HEK293 (cell line): Measurements from ENCODE around the gene IFNL4.

ENCODE experiments used
- CTCF ChIA-PET: fragments of 350-600 bp; formaldehyde crosslinking; extraction: SDS; loops from one replicate; lab custom pipeline; 2021; ENCODE audit warnings: antibody characterized with exemption; lab: Yijun Ruan, JAX
- POLR2A ChIA-PET: fragments of 300-600 bp; formaldehyde crosslinking; extraction: SDS; loops from one replicate; lab custom pipeline; 2020; ENCODE audit warnings: antibody characterized with exemption, inconsistent platforms; lab: Yijun Ruan, JAX
- H3K27ac ChIP-seq: fragments of 200-500 bp; sonication (Bioruptor generic); 2 replicates; pipeline ENCODE4 v1.5.1; 2014; ENCODE audit warnings: low read depth, low read length, control low read depth, inconsistent platforms; ENCODE audit errors: extremely low read depth
- H3K36me3 ChIP-seq, 2 experiments: fragments of 200-500 bp in 1 of 2; sonication (Bioruptor generic) in 1 of 2; 1 replicate in 1 of 2; 2 replicates in 1 of 2; pipeline ENCODE4 v1.5.1; 2014 to 2017; ENCODE audit warnings: inconsistent platforms in 2 of 2, low read length in 2 of 2; ENCODE audit not compliant: control insufficient read depth in 2 of 2, insufficient read depth in 1 of 2
- H3K4me1 ChIP-seq: fragments of 200-500 bp; sonication (Bioruptor generic); 2 replicates; pipeline ENCODE4 v1.5.1; 2014; ENCODE audit warnings: mild to moderate bottlenecking, low read length, inconsistent platforms; ENCODE audit not compliant: control insufficient read depth, insufficient read depth
- H3K4me3 ChIP-seq: 2 replicates; pipeline ENCODE4 v1.5.1; 2011; ENCODE audit warnings: low read depth, mild to moderate bottlenecking, control low read depth, low read length, moderate library complexity
- H3K9me3 ChIP-seq: fragments of 200-500 bp; sonication (Bioruptor generic); 2 replicates; pipeline ENCODE4 v1.5.1; 2014; ENCODE audit warnings: low read depth, low read length, inconsistent platforms; ENCODE audit not compliant: control insufficient read depth, insufficient read depth
- GLI4 ChIP-seq: fragments of 450-650 bp; formaldehyde crosslinking; IDR thresholded peaks from 2 replicates; pipeline ENCODE4 v1.5.1; 2016; ENCODE audit warnings: missing biosample characterization, missing genetic modification characterization
- HOXC10 ChIP-seq: sonication (generic); formaldehyde crosslinking; IDR thresholded peaks from 2 replicates; pipeline ENCODE4 v1.8.1; 2023; ENCODE audit warnings: mild to moderate bottlenecking, missing genetic modification reagents
- IKZF3 ChIP-seq: fragments of 450-650 bp; IDR thresholded peaks from 2 replicates; pipeline ENCODE4 v1.5.0; 2018; ENCODE audit warnings: missing biosample characterization, mild to moderate bottlenecking, missing genetic modification characterization, moderate library complexity
- MZF1 ChIP-seq: fragments of 450-650 bp; formaldehyde crosslinking; IDR thresholded peaks from 2 replicates; pipeline ENCODE4 v1.5.1; 2017; ENCODE audit warnings: missing biosample characterization, missing genetic modification characterization, borderline replicate concordance
- OSR2 ChIP-seq: fragments of 450-650 bp; formaldehyde crosslinking; IDR thresholded peaks from 2 replicates; pipeline ENCODE4 v1.5.1; 2016; ENCODE audit warnings: missing biosample characterization, missing genetic modification characterization
- SCRT1 ChIP-seq: fragments of 450-650 bp; formaldehyde crosslinking; IDR thresholded peaks from 2 replicates; pipeline ENCODE4 v1.5.1; 2016; ENCODE audit warnings: missing biosample characterization, missing genetic modification characterization, borderline replicate concordance
- YY2 ChIP-seq: fragments of 450-650 bp; formaldehyde crosslinking; IDR thresholded peaks from 2 replicates; pipeline ENCODE4 v1.5.1; 2016; ENCODE audit warnings: missing biosample characterization, missing genetic modification characterization
- ZBTB48 ChIP-seq: fragments of 450-650 bp; formaldehyde crosslinking; IDR thresholded peaks from 2 replicates; pipeline ENCODE4 v1.5.1; 2016; ENCODE audit warnings: missing biosample characterization, missing genetic modification characterization
- ZNF214 ChIP-seq: fragments of 450-650 bp; formaldehyde crosslinking; IDR thresholded peaks from 2 replicates; pipeline ENCODE4 v1.5.1; 2017; ENCODE audit warnings: missing biosample characterization, mild to moderate bottlenecking, missing genetic modification characterization, borderline replicate concordance
- ZNF23 ChIP-seq: fragments of 450-650 bp; formaldehyde crosslinking; IDR thresholded peaks from 2 replicates; pipeline ENCODE4 v1.5.1; 2016; ENCODE audit warnings: missing biosample characterization, missing genetic modification characterization, borderline replicate concordance
- ZNF24 ChIP-seq: fragments of 450-650 bp; formaldehyde crosslinking; IDR thresholded peaks from 2 replicates; pipeline ENCODE4 v1.5.1; 2016; ENCODE audit warnings: missing biosample characterization, missing genetic modification characterization
- ZNF248 ChIP-seq: fragments of 450-650 bp; formaldehyde crosslinking; IDR thresholded peaks from 2 replicates; pipeline ENCODE4 v1.5.1; 2017; ENCODE audit warnings: missing biosample characterization, missing genetic modification characterization
- ZNF302 ChIP-seq: fragments of 450-650 bp; formaldehyde crosslinking; IDR thresholded peaks from 2 replicates; pipeline ENCODE4 v1.5.1; 2016; ENCODE audit warnings: missing biosample characterization, missing genetic modification characterization, low read depth
- ZNF354C ChIP-seq: fragments of 450-650 bp; formaldehyde crosslinking; IDR thresholded peaks from 2 replicates; pipeline ENCODE4 v1.5.1; 2016; ENCODE audit warnings: missing biosample characterization, missing genetic modification characterization, low read depth, borderline replicate concordance
- ZNF555 ChIP-seq: fragments of 450-650 bp; formaldehyde crosslinking; conservative IDR thresholded peaks from 2 replicates; pipeline ENCODE4 v1.5.1; 2017; ENCODE audit warnings: missing biosample characterization, mild to moderate bottlenecking, missing genetic modification characterization, inconsistent platforms
- ZNF596 ChIP-seq: fragments of 450-650 bp; IDR thresholded peaks from 2 replicates; pipeline ENCODE4 v1.5.0; 2018; ENCODE audit warnings: missing biosample characterization, mild to moderate bottlenecking, missing genetic modification characterization, moderate library complexity
- ZNF629 ChIP-seq: fragments of 450-650 bp; formaldehyde crosslinking; IDR thresholded peaks from 2 replicates; pipeline ENCODE4 v1.5.1; 2017; ENCODE audit warnings: missing biosample characterization, missing genetic modification characterization
- ZNF670 ChIP-seq: fragments of 450-650 bp; formaldehyde crosslinking; IDR thresholded peaks from 2 replicates; pipeline ENCODE4 v1.5.1; 2016; ENCODE audit warnings: missing biosample characterization, missing genetic modification characterization, low read depth
- ZSCAN16 ChIP-seq: fragments of 450-650 bp; formaldehyde crosslinking; IDR thresholded peaks from 2 replicates; pipeline ENCODE4 v1.5.1; 2016; ENCODE audit warnings: missing biosample characterization, missing genetic modification characterization
- TF ChIP-seq, protein P1 (sequence below): fragments of 450-650 bp; formaldehyde crosslinking; IDR thresholded peaks from 2 replicates; pipeline ENCODE4 v1.5.1; 2016; ENCODE audit warnings: missing biosample characterization, missing genetic modification characterization
- TF ChIP-seq, protein P2 (sequence below): fragments of 450-650 bp; formaldehyde crosslinking; IDR thresholded peaks from 2 replicates; pipeline ENCODE4 v1.5.1; 2017; ENCODE audit warnings: missing biosample characterization, missing genetic modification characterization
- TF ChIP-seq, protein P3 (sequence below): fragments of 450-650 bp; formaldehyde crosslinking; IDR thresholded peaks from 2 replicates; pipeline ENCODE4 v1.5.1; 2016; ENCODE audit warnings: missing biosample characterization, missing genetic modification characterization
- TF ChIP-seq, protein P4 (sequence below): fragments of 450-650 bp; formaldehyde crosslinking; IDR thresholded peaks from 2 replicates; pipeline ENCODE4 v1.5.1; 2016; ENCODE audit warnings: missing biosample characterization, missing genetic modification characterization

IFNL4 gene

DNA sequence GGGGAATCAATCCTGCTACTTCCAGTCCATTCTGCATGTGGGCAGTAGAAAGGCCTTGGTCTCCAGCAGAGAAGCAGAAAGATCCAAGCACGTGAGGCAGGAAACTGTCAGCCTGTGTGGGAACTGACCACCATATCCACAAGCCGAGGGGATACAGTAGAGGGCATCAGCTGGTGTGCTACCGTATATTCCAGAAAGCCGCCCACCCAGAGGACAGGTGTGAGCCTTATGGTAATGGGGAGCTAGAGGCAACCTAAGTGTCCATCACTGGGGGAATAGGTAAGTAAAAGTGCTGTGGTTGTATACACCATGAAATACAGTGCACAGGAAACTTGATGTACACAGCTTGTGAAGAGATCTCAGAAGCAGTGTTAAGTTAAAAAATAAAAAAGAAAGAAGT lies 44.7 kb upstream of the IFNL4 start:
- no peak for TF ChIP-seq SCRT1 (tag by site-specific recombination)
- TF ChIP-seq ZNF629 (tag by site-specific recombination): no peak
- no peak for TF ChIP-seq ZNF23
- no peak for TF ChIP-seq ZNF302 (tag by site-specific recombination)
- no peak for TF ChIP-seq OSR2 (tag by site-specific recombination)
- peak; percentile 98 for TF ChIP-seq MZF1 (tag by site-specific recombination)
- no peak for TF ChIP-seq ZNF24 (tag by site-specific recombination)
- POLR2A ChIA-PET: interaction anchor here (1.6 kb wide), 1 partner anchor 10 kb away, joined by 3 read pairs; no protein-coding TSS in a partner anchor

DNA sequence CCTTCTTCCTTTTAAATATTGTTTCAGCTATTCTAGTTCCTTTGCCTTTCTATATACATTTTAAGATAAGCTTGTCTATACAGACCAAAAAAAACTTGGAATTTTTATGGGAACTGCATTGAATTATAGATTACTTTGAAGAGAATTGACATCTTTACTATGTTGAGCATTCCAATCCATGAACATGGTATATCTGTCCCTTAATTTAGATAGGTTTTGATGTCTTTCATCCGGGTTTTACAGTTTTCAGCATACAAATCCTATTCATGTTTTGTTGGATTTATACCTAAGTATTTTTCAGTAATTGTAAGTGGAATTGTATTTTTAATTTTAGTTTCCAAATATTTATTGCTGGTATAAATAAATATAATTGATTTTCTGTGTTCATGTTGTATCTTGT lies 35.4 kb upstream of the IFNL4 start:
- no peak overlapping the region for H3K4me3 ChIP-seq
- H3K27ac ChIP-seq: no peak overlapping the region
- no peak for TF ChIP-seq ZNF214 (tag by site-specific recombination)
- TF ChIP-seq ZNF248 (tag by site-specific recombination): peak; percentile 99
- no peak for TF ChIP-seq ZNF596 (tag by site-specific recombination)
- TF ChIP-seq GLI4 (tag by site-specific recombination): no peak
- H3K4me1 ChIP-seq: no peaks in the 10 kb centered on the region
- ChIA-PET POLR2A (no interaction called here), CTCF (no interaction called here)
- H3K36me3 ChIP-seq: no peaks in the 10 kb centered on the region; a peak in 2 of 3 replicates
- H3K9me3 ChIP-seq: peaks cover 12% of the 10 kb centered on the region

More for the DNA sequence above, 44.7 kb upstream of the IFNL4 start:
- CTCF ChIA-PET: interaction anchor here (0.6 to 1.8 kb wide), 6 partner anchors 11 to 738 kb away, joined by 3 to 4 read pairs (median 4); no protein-coding TSS in a partner anchor
- H3K27ac ChIP-seq: no peak overlapping the region
- no peaks in the 10 kb centered on the region for H3K4me1 ChIP-seq
- no peak overlapping the region for H3K4me3 ChIP-seq
- no peaks in the 10 kb centered on the region for H3K36me3 ChIP-seq
- no peaks in the 10 kb centered on the region; the same call in none of the 2 replicates for H3K9me3 ChIP-seq

DNA sequence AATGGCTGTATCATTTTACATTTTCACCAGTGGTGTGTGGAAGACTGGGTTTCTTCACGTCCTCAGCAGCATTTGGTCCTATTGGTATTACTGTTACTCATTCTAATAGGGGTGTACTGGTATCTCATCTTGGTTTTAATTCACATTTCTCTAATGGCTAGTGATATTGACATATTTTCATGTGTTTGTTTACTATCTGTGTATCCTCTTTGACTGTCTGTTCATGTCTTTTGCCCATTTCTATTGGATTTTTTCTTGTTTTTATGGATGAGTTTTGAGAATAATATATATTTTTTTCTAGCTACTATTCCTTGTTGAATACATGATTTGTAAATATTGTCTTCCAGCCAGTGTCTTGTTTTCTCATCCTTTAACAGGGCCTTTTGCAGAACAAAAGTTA lies 33.4 kb upstream of the IFNL4 start:
- CTCF ChIA-PET: interaction anchor here (1.0 to 1.5 kb wide), 3 partner anchors 9 to 195 kb away, joined by 3 to 7 read pairs (median 4); no protein-coding TSS in a partner anchor
- TF ChIP-seq ZBTB48 (tag by site-specific recombination) (no peak), IKZF3 (tag by site-specific recombination) (no peak), ZNF670 (no peak), HOXC10 (CRISPR knock-in tag) (no peak), ZNF555 (tag by site-specific recombination) (no peak), ZNF354C (tag by site-specific recombination) (no peak), ZSCAN16 (tag by site-specific recombination) (no peak), ZNF248 (tag by site-specific recombination) (0 out of 2 replicates have a peak, but pooled peaks have one; percentile 36), YY2 (tag by site-specific recombination) (no peak), MZF1 (tag by site-specific recombination) (no peak), SCRT1 (tag by site-specific recombination) (no peak)
- TF ChIP-seq, protein P1, sequence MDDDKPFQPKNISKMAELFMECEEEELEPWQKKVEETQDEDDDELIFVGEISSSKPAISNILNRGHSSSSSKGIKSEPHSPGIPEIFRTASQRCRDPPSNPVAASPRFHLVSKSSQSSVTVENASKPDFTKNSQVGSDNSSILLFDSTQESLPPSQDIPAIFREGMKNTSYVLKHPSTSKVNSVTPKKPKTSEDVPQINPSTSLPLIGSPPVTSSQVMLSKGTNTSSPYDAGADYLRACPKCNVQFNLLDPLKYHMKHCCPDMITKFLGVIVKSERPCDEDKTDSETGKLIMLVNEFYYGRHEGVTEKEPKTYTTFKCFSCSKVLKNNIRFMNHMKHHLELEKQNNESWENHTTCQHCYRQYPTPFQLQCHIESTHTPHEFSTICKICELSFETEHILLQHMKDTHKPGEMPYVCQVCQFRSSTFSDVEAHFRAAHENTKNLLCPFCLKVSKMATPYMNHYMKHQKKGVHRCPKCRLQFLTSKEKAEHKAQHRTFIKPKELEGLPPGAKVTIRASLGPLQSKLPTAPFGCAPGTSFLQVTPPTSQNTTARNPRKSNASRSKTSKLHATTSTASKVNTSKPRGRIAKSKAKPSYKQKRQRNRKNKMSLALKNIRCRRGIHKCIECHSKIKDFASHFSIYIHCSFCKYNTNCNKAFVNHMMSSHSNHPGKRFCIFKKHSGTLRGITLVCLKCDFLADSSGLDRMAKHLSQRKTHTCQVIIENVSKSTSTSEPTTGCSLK (tag by site-specific recombination): no peak
- TF ChIP-seq, protein P2, sequence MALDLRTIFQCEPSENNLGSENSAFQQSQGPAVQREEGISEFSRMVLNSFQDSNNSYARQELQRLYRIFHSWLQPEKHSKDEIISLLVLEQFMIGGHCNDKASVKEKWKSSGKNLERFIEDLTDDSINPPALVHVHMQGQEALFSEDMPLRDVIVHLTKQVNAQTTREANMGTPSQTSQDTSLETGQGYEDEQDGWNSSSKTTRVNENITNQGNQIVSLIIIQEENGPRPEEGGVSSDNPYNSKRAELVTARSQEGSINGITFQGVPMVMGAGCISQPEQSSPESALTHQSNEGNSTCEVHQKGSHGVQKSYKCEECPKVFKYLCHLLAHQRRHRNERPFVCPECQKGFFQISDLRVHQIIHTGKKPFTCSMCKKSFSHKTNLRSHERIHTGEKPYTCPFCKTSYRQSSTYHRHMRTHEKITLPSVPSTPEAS (tag by site-specific recombination): peak; percentile 45; the same call in 1 of the 2 replicates
- TF ChIP-seq, protein P3, sequence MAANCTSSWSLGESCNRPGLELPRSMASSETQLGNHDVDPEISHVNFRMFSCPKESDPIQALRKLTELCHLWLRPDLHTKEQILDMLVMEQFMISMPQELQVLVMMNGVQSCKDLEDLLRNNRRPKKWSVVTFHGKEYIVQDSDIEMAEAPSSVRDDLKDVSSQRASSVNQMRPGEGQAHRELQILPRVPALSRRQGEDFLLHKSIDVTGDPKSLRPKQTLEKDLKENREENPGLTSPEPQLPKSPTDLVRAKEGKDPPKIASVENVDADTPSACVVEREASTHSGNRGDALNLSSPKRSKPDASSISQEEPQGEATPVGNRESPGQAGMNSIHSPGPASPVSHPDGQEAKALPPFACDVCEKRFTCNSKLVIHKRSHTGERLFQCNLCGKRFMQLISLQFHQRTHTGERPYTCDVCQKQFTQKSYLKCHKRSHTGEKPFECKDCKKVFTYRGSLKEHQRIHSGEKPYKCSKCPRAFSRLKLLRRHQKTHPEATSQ (tag by site-specific recombination): no peak
- TF ChIP-seq, protein P4, sequence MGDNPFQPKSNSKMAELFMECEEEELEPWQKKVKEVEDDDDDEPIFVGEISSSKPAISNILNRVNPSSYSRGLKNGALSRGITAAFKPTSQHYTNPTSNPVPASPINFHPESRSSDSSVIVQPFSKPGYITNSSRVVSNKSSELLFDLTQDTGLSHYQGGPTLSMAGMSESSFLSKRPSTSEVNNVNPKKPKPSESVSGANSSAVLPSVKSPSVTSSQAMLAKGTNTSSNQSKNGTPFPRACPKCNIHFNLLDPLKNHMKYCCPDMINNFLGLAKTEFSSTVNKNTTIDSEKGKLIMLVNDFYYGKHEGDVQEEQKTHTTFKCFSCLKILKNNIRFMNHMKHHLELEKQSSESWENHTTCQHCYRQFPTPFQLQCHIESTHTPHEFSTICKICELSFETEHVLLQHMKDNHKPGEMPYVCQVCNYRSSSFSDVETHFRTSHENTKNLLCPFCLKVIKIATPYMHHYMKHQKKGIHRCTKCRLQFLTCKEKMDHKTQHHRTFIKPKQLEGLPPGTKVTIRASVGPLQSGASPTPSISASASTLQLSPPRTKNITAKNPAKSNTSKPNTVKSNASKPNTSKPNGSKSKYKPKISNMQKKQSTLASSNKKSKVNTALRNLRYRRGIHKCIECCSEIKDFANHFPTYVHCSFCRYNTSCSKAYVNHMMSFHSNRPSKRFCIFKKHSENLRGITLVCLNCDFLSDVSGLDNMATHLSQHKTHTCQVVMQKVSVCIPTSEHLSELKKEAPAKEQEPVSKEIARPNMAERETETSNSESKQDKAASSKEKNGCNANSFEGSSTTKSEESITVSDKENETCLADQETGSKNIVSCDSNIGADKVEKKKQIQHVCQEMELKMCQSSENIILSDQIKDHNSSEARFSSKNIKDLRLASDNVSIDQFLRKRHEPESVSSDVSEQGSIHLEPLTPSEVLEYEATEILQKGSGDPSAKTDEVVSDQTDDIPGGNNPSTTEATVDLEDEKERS (tag by site-specific recombination): 0 out of 2 replicates have a peak, but pooled peaks have one; percentile 50

More for the DNA sequence above, 33.4 kb upstream of the IFNL4 start:
- Histone ChIP-seq H3K9me3 (peaks cover 9% of the 10 kb centered on the region), H3K4me3 (no peak overlapping the region), H3K36me3 (no peaks in the 10 kb centered on the region; a peak in 1 of 3 replicates), H3K4me1 (no peaks in the 10 kb centered on the region), H3K27ac (no peak overlapping the region)
- POLR2A ChIA-PET: no interaction called here
